AG09309 (cell line): ENCODE results near the gene OR2AP1.

Source experiments
- DNase-seq: peaks from one replicate; pipeline ENCODE4 v3.0.0-alpha.2; 2010; ENCODE audit warnings: low read depth
- H3K4me3 ChIP-seq: 2 replicates; pipeline ENCODE4 v1.5.1; 2011; ENCODE audit warnings: mild to moderate bottlenecking, low read depth, low read length, moderate library complexity; ENCODE audit not compliant: control insufficient read depth
- TF ChIP-seq, protein P1 (sequence below): IDR thresholded peaks from 2 replicates; pipeline ENCODE4 v1.5.1; 2011; ENCODE audit warnings: mild to moderate bottlenecking, low read depth, low read length, inconsistent platforms; ENCODE audit not compliant: insufficient read depth, control insufficient read depth; ENCODE audit errors: missing control alignments

The OR2AP1 gene

DNA sequence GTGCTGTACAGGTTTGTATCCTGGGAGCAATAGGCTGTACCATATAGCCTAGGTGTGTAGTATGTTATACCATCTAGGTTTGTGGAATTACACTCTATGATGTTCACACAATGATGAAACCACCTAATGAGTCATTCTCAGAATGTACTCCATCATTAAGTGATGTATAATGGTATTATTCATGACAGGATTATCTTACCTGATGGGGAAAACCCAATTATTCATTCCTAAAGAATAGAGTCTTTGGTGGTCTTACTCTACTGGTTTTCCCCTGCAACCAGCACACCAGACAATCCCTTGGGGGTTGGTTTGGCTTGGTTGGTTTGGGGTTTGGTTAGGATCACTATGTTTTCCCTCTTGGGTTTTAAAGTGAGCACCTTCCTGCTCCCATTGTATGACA is 51.8 kb downstream of the OR2AP1 start:
- no peak overlapping the region for H3K4me3 ChIP-seq
- TF ChIP-seq, protein P1, sequence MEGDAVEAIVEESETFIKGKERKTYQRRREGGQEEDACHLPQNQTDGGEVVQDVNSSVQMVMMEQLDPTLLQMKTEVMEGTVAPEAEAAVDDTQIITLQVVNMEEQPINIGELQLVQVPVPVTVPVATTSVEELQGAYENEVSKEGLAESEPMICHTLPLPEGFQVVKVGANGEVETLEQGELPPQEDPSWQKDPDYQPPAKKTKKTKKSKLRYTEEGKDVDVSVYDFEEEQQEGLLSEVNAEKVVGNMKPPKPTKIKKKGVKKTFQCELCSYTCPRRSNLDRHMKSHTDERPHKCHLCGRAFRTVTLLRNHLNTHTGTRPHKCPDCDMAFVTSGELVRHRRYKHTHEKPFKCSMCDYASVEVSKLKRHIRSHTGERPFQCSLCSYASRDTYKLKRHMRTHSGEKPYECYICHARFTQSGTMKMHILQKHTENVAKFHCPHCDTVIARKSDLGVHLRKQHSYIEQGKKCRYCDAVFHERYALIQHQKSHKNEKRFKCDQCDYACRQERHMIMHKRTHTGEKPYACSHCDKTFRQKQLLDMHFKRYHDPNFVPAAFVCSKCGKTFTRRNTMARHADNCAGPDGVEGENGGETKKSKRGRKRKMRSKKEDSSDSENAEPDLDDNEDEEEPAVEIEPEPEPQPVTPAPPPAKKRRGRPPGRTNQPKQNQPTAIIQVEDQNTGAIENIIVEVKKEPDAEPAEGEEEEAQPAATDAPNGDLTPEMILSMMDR, result no peak
- DNase-seq, result no peak
